ENCODE measurements around the gene ZCWPW1. TPM values are rescaled to one million over a fixed set of nuclear protein-coding genes. Genes with fewer than 3 reads are reported as not detected.

The ZCWPW1 gene
- polyA plus RNA-seq, 1 of the 3 experiments (the other 2 are of a cell fraction): 4.1 TPM

- Histone ChIP-seq H3K9me2 (no peaks in the 10 kb centered on the region), H4K20me1 (ENCODE audit: insufficient read depth) (no peaks in the 10 kb centered on the region), H3K79me2 (ENCODE audit: insufficient read depth) (no peaks in the 10 kb centered on the region), H3K4me3 (ENCODE audit: low read depth in 2 of 2, low read length in 1 of 2) (no peak overlapping the region), H3K36me3 (replicated peaks in 1 of 2; ENCODE audit: control insufficient read depth in 1 of 2, insufficient read depth in 2 of 2, low read length in 1 of 2) (no peaks in the 10 kb centered on the region), H3K4me2 (no peak overlapping the region), H3K4me1 (ENCODE audit: control insufficient read depth in 1 of 2, insufficient read depth in 2 of 2, low read depth in 1 of 2, low read length in 1 of 2) (no peaks in the 10 kb centered on the region), H3K9me3 (no peaks in the 10 kb centered on the region), H3K9ac (no peak overlapping the region), H3K27me3 (ENCODE audit: insufficient read depth) (no peaks in the 10 kb centered on the region), H3F3A (replicated peaks; ENCODE audit: insufficient read depth) (no peaks in the 10 kb centered on the region), H2AFZ (ENCODE audit: low read depth) (no peak overlapping the region), H3K27ac (ENCODE audit: low read depth in 2 of 2, low read length in 1 of 2) (no peak overlapping the region)
- DNase-seq: no peak
- TF ChIP-seq RAD21 (IDR thresholded peaks at IDR 0.05; ENCODE audit: low read length) (no peak), JUND (IDR thresholded peaks at IDR 0.05) (no peak), FOXM1 (IDR thresholded peaks at IDR 0.05; ENCODE audit: low read depth) (no peak), EZH2phosphoT487 (IDR thresholded peaks at IDR 0.05; ENCODE audit: borderline replicate concordance, low read depth) (no peak), TAF1 (IDR thresholded peaks at IDR 0.05; ENCODE audit: borderline replicate concordance, low read depth, low read length) (no peak), NRF1 (IDR thresholded peaks at IDR 0.05; ENCODE audit: low read depth, low read length) (no peak), TEAD4 (IDR thresholded peaks at IDR 0.05; ENCODE audit: borderline replicate concordance, insufficient read depth) (no peak)
- TF ChIP-seq, protein P1, sequence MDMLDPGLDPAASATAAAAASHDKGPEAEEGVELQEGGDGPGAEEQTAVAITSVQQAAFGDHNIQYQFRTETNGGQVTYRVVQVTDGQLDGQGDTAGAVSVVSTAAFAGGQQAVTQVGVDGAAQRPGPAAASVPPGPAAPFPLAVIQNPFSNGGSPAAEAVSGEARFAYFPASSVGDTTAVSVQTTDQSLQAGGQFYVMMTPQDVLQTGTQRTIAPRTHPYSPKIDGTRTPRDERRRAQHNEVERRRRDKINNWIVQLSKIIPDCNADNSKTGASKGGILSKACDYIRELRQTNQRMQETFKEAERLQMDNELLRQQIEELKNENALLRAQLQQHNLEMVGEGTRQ (IDR thresholded peaks at IDR 0.05; ENCODE audit: borderline replicate concordance, low read depth, low read length): no peak
- 79% methylated on average over 1 of the region's 1 CpG for WGBS (ENCODE audit: low lambda C conversion rate)
- POLR2A ChIA-PET: no interaction called here
- CTCF ChIA-PET: interaction anchor here (4.4 kb wide), 1 partner anchor 11 kb away, joined by 34 read pairs; no protein-coding TSS in a partner anchor
Measured at GRCh38 chr7:100418930-100419659, 9.4 kb downstream of the ZCWPW1 start.

DNA sequence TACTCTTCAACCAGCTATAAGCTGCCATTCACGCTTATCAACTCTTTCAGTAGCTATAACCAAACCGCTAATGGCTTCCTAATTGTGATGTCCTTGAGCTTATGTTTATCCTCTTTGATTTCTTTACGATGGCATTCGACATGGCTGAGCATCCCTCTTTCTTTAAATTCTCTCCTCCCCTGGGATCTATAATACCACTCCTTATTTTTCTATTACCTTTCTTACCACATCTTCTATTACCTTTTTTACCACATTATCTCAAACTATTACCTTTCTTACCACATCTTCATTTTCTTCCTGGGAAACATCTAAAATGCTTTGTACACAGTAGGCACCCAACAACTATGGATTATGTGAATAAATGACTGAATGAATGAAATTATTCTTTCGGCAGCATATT lies 13.1 kb downstream of the ZCWPW1 start:
- Histone ChIP-seq H3K79me2 (ENCODE audit: insufficient read depth) (no peaks in the 10 kb centered on the region), H3K27ac (ENCODE audit: low read depth in 2 of 2, low read length in 1 of 2) (no peak overlapping the region), H3K4me3 (ENCODE audit: low read depth in 2 of 2, low read length in 1 of 2) (no peak overlapping the region), H3K9ac (no peak overlapping the region), H3K9me2 (no peaks in the 10 kb centered on the region), H3K4me2 (no peak overlapping the region), H3K36me3 (replicated peaks in 1 of 2; ENCODE audit: control insufficient read depth in 1 of 2, insufficient read depth in 2 of 2, low read length in 1 of 2) (no peaks in the 10 kb centered on the region), H3F3A (replicated peaks; ENCODE audit: insufficient read depth) (no peaks in the 10 kb centered on the region), H4K20me1 (ENCODE audit: insufficient read depth) (no peaks in the 10 kb centered on the region), H3K27me3 (ENCODE audit: insufficient read depth) (no peaks in the 10 kb centered on the region), H3K4me1 (ENCODE audit: control insufficient read depth in 1 of 2, insufficient read depth in 2 of 2, low read depth in 1 of 2, low read length in 1 of 2) (no peaks in the 10 kb centered on the region), H2AFZ (ENCODE audit: low read depth) (no peak overlapping the region), H3K9me3 (no peaks in the 10 kb centered on the region)
- ChIA-PET CTCF (interaction anchor here (1.0 to 2.0 kb wide), 5 partner anchors 8 to 73 kb away, joined by 3 to 24 read pairs (median 4); no protein-coding TSS in a partner anchor), POLR2A (interaction anchor here (0.8 kb wide), 1 partner anchor 13 kb away, joined by 3 read pairs; the partner anchor contains the start of gene ZCWPW1)
- DNase-seq: no peak
- WGBS (ENCODE audit: low lambda C conversion rate): 91% methylated on average over 5 of the region's 5 CpGs
- TF ChIP-seq PBX3 (IDR thresholded peaks at IDR 0.05): no peak
- no peak for TF ChIP-seq TAF1 (IDR thresholded peaks at IDR 0.05; ENCODE audit: borderline replicate concordance, low read depth, low read length)
- no peak for TF ChIP-seq CHD2 (IDR thresholded peaks at IDR 0.05; ENCODE audit: low read length, partially characterized antibody)
- TF ChIP-seq ELF1 (IDR thresholded peaks at IDR 0.05): no peak
- TF ChIP-seq NFIC (IDR thresholded peaks at IDR 0.05; ENCODE audit: borderline replicate concordance): no peak

All from SK-N-SH (cell line).